HepG2 (cell line): ENCODE measurements around the gene KARS1. TPM values are rescaled to one million over a fixed set of nuclear protein-coding genes. Genes with fewer than 3 reads are reported as not detected.

Experiments
- AGO1 ChIP-seq: fragments of 200-400 bp; formaldehyde crosslinking; IDR thresholded peaks from 2 replicates; pipeline ENCODE4 v1.6.1; 2017; ENCODE audit warnings: mild to moderate bottlenecking, low read depth, low read length, moderate library complexity; ENCODE audit not compliant: poor library complexity, severe bottlenecking
- IRX3 ChIP-seq: sonication (generic); formaldehyde crosslinking; IDR thresholded peaks from 2 replicates; pipeline ENCODE4 v1.8.1; 2023; ENCODE audit warnings: mild to moderate bottlenecking, low read depth, missing genetic modification reagents, borderline replicate concordance
- NFKB2 ChIP-seq: sonication (generic); formaldehyde crosslinking; IDR thresholded peaks from 2 replicates; pipeline ENCODE4 v1.4.0; 2020; ENCODE audit warnings: missing genetic modification reagents, borderline replicate concordance
- RARA ChIP-seq: IDR thresholded peaks from 2 replicates; pipeline ENCODE4 v1.6.1; 2016; ENCODE audit warnings: missing genetic modification reagents, missing compliant biosample characterization
- THAP9 ChIP-seq: sonication (generic); formaldehyde crosslinking; IDR thresholded peaks from 2 replicates; pipeline ENCODE4; 2020; ENCODE audit warnings: missing genetic modification reagents, mild to moderate bottlenecking, borderline replicate concordance
- UBTF ChIP-seq: sonication (generic); formaldehyde crosslinking; IDR thresholded peaks from 2 replicates; pipeline ENCODE4 v1.4.0; 2020; ENCODE audit warnings: mild to moderate bottlenecking, missing genetic modification reagents
- ZNF142 ChIP-seq: sonication (generic); formaldehyde crosslinking; IDR thresholded peaks from 2 replicates; pipeline ENCODE4 v1.4.0; 2020; ENCODE audit warnings: missing genetic modification reagents
- ZNF788 ChIP-seq: sonication (generic); formaldehyde crosslinking; IDR thresholded peaks from 2 replicates; pipeline ENCODE4 v1.5.0; 2020; ENCODE audit warnings: mild to moderate bottlenecking, missing genetic modification reagents, borderline replicate concordance
- polyA plus RNA-seq, 8 experiments: library from polyadenylated mRNA; depleted of rRNA in 3 of 8; stranded (reverse) in 7 of 8; unstranded in 1 of 8; fragments of >200 nt; fragmentation: Illumina TruSeq in 4 of 8; extraction: Trizol in 4 of 8; gene quantifications; 2 replicates each; pipeline versions ENCODE4 v1.2.1 to v1.2.3, GENCODE V29; 2011 to 2016; ENCODE audit warnings: low read depth in 4 of 8, missing spikeins in 1 of 8, mixed read lengths in 1 of 8; ENCODE audit not compliant: insufficient read depth in 1 of 8
- total RNA-seq, 5 experiments: library from RNA; depleted of rRNA; stranded (reverse); fragments of >200 nt; fragmentation: Illumina TruSeq; extraction: Trizol; gene quantifications; 2 replicates each; pipeline ENCODE4 v1.2.3, GENCODE V29; 2016; ENCODE audit warnings: low read depth in 1 of 5
- TF ChIP-seq, protein P1 (sequence below): fragments of 450-650 bp; IDR thresholded peaks from 2 replicates; pipeline ENCODE4 v1.6.1; 2016

Gene KARS1
- total and polyA plus RNA-seq, 2 of the 13 experiments (the other 11 are each of a cell fraction or from before 2014, with no cell fraction given), result 141 to 276 TPM

DNA sequence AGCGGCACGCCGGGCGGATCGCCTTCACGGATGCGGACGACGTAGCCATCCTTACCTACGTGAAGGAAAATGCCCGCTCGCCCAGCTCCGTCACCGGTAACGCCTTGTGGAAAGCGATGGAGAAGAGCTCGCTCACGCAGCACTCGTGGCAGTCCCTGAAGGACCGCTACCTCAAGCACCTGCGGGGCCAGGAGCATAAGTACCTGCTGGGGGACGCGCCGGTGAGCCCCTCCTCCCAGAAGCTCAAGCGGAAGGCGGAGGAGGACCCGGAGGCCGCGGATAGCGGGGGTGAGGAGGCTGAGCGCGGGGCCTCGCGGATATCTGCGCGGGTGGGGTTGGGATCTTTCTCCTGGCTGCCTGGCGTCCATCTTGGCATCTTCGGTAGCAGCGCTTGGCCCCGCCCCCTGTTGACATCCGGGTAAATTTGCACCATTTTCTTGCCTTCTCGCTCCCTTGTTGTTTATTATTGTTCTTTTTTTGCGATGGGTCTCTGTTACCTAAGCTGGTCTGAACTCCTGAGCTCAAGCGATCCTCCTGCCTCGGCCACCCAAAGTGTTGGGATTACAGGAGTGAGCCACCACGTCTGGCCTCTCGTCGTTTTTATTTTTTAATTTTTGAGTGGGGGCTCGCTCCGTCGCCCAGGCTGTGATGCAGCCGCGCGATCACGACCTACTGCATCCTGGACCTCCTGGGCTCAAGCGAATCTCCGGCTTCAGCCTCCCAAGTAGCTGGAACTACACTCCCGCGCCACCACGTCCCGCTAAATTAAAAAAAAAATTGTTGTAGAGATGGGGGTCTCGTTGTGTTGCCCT, 1.0 kb upstream of the KARS1 start (continued):
- TF ChIP-seq UBTF (CRISPR knock-in tag) (peak; percentile 85; the same call in 1 of the 2 replicates), IRX3 (CRISPR knock-in tag) (0 out of 2 replicates have a peak, but pooled peaks have one; percentile 58), ZNF142 (CRISPR knock-in tag) (peak; percentile 43; the same call in 1 of the 2 replicates), RARA (CRISPR knock-in tag) (peak; percentile 27; the same call in 1 of the 2 replicates), ZNF788 (CRISPR knock-in tag) (0 out of 2 replicates have a peak, but pooled peaks have one; percentile 26), NFKB2 (CRISPR knock-in tag) (peak; percentile 51; the same call in 1 of the 2 replicates), AGO1 (peak; percentile 34), THAP9 (CRISPR knock-in tag) (0 out of 2 replicates have a peak, but pooled peaks have one; percentile 7)
- TF ChIP-seq, protein P1, sequence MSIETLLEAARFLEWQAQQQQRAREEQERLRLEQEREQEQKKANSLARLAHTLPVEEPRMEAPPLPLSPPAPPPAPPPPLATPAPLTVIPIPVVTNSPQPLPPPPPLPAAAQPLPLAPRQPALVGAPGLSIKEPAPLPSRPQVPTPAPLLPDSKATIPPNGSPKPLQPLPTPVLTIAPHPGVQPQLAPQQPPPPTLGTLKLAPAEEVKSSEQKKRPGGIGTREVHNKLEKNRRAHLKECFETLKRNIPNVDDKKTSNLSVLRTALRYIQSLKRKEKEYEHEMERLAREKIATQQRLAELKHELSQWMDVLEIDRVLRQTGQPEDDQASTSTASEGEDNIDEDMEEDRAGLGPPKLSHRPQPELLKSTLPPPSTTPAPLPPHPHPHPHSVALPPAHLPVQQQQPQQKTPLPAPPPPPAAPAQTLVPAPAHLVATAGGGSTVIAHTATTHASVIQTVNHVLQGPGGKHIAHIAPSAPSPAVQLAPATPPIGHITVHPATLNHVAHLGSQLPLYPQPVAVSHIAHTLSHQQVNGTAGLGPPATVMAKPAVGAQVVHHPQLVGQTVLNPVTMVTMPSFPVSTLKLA, result peak; percentile 46
